Dermis microvascular lymphatic vessel endothelial cell (primary cell): ENCODE measurements around the gene TRNAU1AP. TPM values are rescaled to one million over a fixed set of nuclear protein-coding genes. Genes with fewer than 3 reads are reported as not detected.

ENCODE experiments used
- DNase-seq, 2 donors: peaks; one replicate each; pipeline versions ENCODE4 v3.0.0 to v3.0.0-alpha.2; 2010; ENCODE audit warnings: low read depth in 2 of 2
- total RNA-seq: library from RNA; depleted of rRNA; stranded (reverse); fragments of >200 nt; gene quantifications from 2 replicates; pipeline ENCODE4 v1.2.1, GENCODE V29; 2014

TRNAU1AP gene
- total RNA-seq, 1 donor from 2014 or later = 20.7 TPM

DNA sequence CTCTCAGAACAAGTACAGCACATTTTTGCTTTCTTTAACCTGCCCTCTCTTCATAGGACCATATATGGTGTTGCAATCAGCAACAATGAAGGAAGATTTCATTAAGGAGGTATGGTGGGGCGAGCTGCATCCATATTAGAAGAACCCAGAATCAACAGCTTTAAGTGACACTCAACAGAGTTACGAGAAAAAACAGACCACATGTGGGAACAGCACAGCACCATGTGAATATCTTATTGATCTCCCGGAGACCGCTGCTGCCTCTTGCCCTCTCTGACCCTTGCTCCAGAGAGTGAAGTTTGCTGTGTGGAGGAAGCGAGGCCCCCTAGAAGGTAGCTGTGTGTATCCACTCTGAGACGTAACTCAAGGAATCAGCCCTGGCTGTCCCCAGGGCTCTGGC, 52.1 kb downstream of the TRNAU1AP start:
- no peak for DNase-seq

- DNase-seq = no peak
Measured at GRCh38 chr1:28606771-28607170, 53.9 kb downstream of the TRNAU1AP start.

DNA sequence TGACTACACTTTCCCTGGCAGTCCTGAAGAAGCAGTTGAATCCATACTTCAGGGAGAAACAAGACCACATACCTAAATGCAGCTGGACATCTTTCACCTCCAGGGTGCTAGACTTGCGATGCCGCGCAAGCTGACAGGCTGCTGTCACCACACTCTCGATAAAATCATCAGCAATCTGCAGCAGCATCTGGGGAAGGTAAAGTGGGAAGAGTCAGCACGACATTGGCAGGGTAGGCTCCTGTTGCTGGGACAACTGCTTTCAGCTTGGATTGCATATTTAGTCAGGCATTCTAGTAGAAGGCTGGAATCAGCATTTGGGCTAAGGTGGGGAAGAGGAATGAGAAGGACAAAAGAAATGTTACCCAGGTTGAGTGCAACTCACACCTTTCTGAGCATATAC, 60.3 kb downstream of the TRNAU1AP start:
- no peak for DNase-seq

Other genes starting within 250 kb of the TRNAU1AP start
- gene MED18, start 224.0 kb upstream of the TRNAU1AP start, total RNA-seq = 19.8 and 25.7 TPM in 2 replicates
- 14.0 and 18.8 TPM in 2 replicates for gene PHACTR4, start 183.3 kb upstream of the TRNAU1AP start, total RNA-seq
- gene RCC1, start 47.0 kb upstream of the TRNAU1AP start, total RNA-seq = 41.6 and 52.4 TPM in 2 replicates
- 5.6 and 11.4 TPM in 2 replicates for gene RAB42, start 39.2 kb downstream of the TRNAU1AP start, total RNA-seq
- gene TAF12, start 90.0 kb downstream of the TRNAU1AP start, total RNA-seq = 18.7 and 24.0 TPM in 2 replicates
- not detected in 2 replicates for gene RNU11, start 95.5 kb downstream of the TRNAU1AP start, total RNA-seq
- 5.3 and 7.5 TPM in 2 replicates for gene GMEB1, start 115.7 kb downstream of the TRNAU1AP start, total RNA-seq
- 62.6 and 86.0 TPM in 2 replicates for gene YTHDF2, start 183.9 kb downstream of the TRNAU1AP start, total RNA-seq